SJCRH30 (cell line): ENCODE results near the gene KLHL1. TPM values are rescaled to one million over a fixed set of nuclear protein-coding genes. Genes with fewer than 3 reads are reported as not detected.
A peak's percentile ranks its signal among the peaks of the same experiment; 100 is the strongest.

ENCODE experiments used
- DNase-seq, 2 experiments: peaks; one replicate each; pipeline ENCODE4 v3.0.0-alpha.2; 2015 to 2020
- H3K27ac ChIP-seq: fragments of 250-450 bp; sonication (Bioruptor Pico); 2 replicates; pipeline ENCODE4 v1.5.1; 2020; ENCODE audit warnings: mild to moderate bottlenecking, moderate library complexity
- H3K27me3 ChIP-seq: fragments of 250-450 bp; sonication (Bioruptor Pico); 2 replicates; pipeline ENCODE4 v1.5.1; 2020; ENCODE audit warnings: mild to moderate bottlenecking, moderate library complexity
- H3K36me3 ChIP-seq: fragments of 250-450 bp; sonication (Bioruptor Pico); 2 replicates; pipeline ENCODE4 v1.5.1; 2020; ENCODE audit warnings: mild to moderate bottlenecking, moderate library complexity
- H3K4me1 ChIP-seq: fragments of 250-450 bp; sonication (Bioruptor Pico); 2 replicates; pipeline ENCODE4 v1.5.1; 2020; ENCODE audit warnings: mild to moderate bottlenecking, moderate library complexity
- H3K4me3 ChIP-seq: fragments of 250-450 bp; sonication (Bioruptor Pico); 2 replicates; pipeline ENCODE4 v1.5.1; 2020; ENCODE audit warnings: mild to moderate bottlenecking, moderate library complexity
- H3K9me3 ChIP-seq: fragments of 250-450 bp; sonication (Bioruptor Pico); replicated peaks from 2 replicates; pipeline ENCODE4 v1.5.1; 2020; ENCODE audit warnings: mild to moderate bottlenecking, moderate library complexity
- total RNA-seq: library from RNA; depleted of rRNA; stranded (reverse); fragments of >200 nt; shearing (Covaris generic); gene quantifications from 2 replicates; pipeline ENCODE4 v1.2.3, GENCODE V29; 2014

The KLHL1 gene
- total RNA-seq, 1 experiment from 2014 or later: not detected

GRCh38 chr13:69956349-69956748 lies 151.9 kb downstream of the KLHL1 start:
- no peak for DNase-seq
- Histone ChIP-seq H3K27ac (no peak overlapping the region), H3K4me3 (no peak overlapping the region), H3K4me1 (no peaks in the 10 kb centered on the region), H3K9me3 (no peaks in the 10 kb centered on the region), H3K27me3 (no peaks in the 10 kb centered on the region), H3K36me3 (no peaks in the 10 kb centered on the region)

- Histone ChIP-seq H3K27me3 (no peaks in the 10 kb centered on the region), H3K4me1 (no peaks in the 10 kb centered on the region), H3K4me3 (no peak overlapping the region), H3K9me3 (no peaks in the 10 kb centered on the region), H3K36me3 (no peaks in the 10 kb centered on the region), H3K27ac (no peak overlapping the region)
- no peak for DNase-seq
Measured at GRCh38 chr13:69955271-69955670, 153.0 kb downstream of the KLHL1 start.

- no peak overlapping the region for H3K4me3 ChIP-seq
- no peak for DNase-seq
Measured at GRCh38 chr13:69951412-69951811, 156.8 kb downstream of the KLHL1 start.

GRCh38 chr13:69950160-69950559 lies 158.1 kb downstream of the KLHL1 start:
- H3K27me3 ChIP-seq: no peaks in the 10 kb centered on the region
- H3K9me3 ChIP-seq: no peaks in the 10 kb centered on the region
- no peak overlapping the region for H3K27ac ChIP-seq
- no peak for DNase-seq
- no peaks in the 10 kb centered on the region for H3K4me1 ChIP-seq
- H3K36me3 ChIP-seq: no peaks in the 10 kb centered on the region
- no peak overlapping the region for H3K4me3 ChIP-seq

More at GRCh38 chr13:69951412-69951811, 156.8 kb downstream of the KLHL1 start:
- H3K27me3 ChIP-seq: no peaks in the 10 kb centered on the region
- no peaks in the 10 kb centered on the region for H3K36me3 ChIP-seq
- no peaks in the 10 kb centered on the region for H3K9me3 ChIP-seq
- H3K27ac ChIP-seq: no peak overlapping the region
- no peaks in the 10 kb centered on the region for H3K4me1 ChIP-seq

DNA sequence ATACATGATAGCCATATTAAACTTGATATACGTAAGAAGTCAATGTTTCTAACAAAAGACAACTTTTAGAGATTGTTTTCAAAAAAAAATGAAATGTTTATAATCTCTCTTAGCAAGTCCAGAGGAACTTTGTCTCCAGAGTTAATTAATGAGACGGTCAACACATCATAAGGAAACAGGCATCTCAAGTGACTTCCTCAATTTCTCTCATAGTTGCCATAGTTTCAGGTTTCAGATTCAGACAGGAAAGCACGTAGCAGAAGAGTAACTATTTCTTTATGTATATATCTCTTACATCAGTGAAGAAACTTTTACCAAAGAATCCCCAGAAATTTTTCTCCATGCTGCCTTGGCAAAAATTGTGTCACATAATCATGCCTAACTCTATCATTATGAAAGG lies 160.2 kb downstream of the KLHL1 start:
- Histone ChIP-seq H3K4me1 (no peaks in the 10 kb centered on the region), H3K27ac (no peak overlapping the region), H3K9me3 (no peaks in the 10 kb centered on the region), H3K36me3 (no peaks in the 10 kb centered on the region), H3K27me3 (no peaks in the 10 kb centered on the region), H3K4me3 (no peak overlapping the region)
- no peak for DNase-seq

GRCh38 chr13:69947582-69947981 lies 160.7 kb downstream of the KLHL1 start:
- Histone ChIP-seq H3K27ac (no peak overlapping the region), H3K4me1 (no peaks in the 10 kb centered on the region)

DNA sequence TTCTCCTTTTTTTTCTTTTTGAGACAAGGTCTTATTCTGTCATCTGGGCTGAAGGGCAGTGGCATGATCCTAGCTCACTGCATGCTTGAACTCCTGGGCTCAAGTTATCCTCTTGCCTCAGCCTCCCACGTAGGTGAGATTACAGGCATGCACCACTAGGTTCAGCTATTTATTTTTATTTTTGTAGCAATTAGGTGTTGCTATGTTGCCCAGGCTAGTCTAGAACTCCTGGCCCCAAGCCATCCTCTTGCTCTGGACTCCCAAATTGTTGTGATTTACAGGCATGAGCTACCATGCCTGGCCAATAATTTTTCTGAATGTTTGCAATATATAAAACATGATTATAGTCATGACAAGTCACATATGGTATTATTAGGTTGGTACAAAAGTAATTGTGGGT lies 161.7 kb downstream of the KLHL1 start:
- H3K27me3 ChIP-seq: no peaks in the 10 kb centered on the region
- DNase-seq: no peak
- no peaks in the 10 kb centered on the region for H3K9me3 ChIP-seq
- no peaks in the 10 kb centered on the region for H3K4me1 ChIP-seq
- H3K4me3 ChIP-seq: no peak overlapping the region
- H3K36me3 ChIP-seq: no peaks in the 10 kb centered on the region
- H3K27ac ChIP-seq: no peak overlapping the region

More at GRCh38 chr13:69947582-69947981, 160.7 kb downstream of the KLHL1 start:
- Histone ChIP-seq H3K36me3 (no peaks in the 10 kb centered on the region), H3K27me3 (no peaks in the 10 kb centered on the region), H3K9me3 (no peaks in the 10 kb centered on the region), H3K4me3 (no peak overlapping the region)
- no peak for DNase-seq

GRCh38 chr13:69935043-69935442 lies 173.2 kb downstream of the KLHL1 start:
- Histone ChIP-seq H3K27ac (no peak overlapping the region), H3K4me3 (no peak overlapping the region), H3K9me3 (no peaks in the 10 kb centered on the region), H3K4me1 (no peaks in the 10 kb centered on the region), H3K27me3 (no peaks in the 10 kb centered on the region), H3K36me3 (no peaks in the 10 kb centered on the region)
- peak in 1 of 2 experiments; percentile 20 for DNase-seq

DNA sequence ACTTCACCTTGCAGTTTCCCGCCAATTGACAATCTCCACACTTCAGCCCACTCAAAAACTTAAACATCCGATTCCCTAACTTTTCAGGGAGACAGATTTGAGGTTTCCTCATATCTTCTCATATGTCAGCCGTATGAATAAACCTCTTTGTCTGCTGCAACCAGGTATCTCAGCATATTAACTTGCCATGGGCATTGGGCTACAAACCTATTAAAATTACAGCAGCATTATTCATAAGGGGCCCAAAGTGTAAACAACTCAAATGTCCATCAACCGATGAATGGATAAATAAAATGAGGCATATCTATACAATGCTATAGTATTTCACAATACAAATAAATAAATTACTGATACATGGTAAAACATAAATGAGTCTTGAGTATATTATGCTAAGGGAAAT lies 180.0 kb downstream of the KLHL1 start:
- Histone ChIP-seq H3K4me1 (no peaks in the 10 kb centered on the region), H3K9me3 (no peaks in the 10 kb centered on the region), H3K36me3 (no peaks in the 10 kb centered on the region), H3K27me3 (no peaks in the 10 kb centered on the region), H3K4me3 (no peak overlapping the region), H3K27ac (no peak overlapping the region)
- DNase-seq: no peak

DNA sequence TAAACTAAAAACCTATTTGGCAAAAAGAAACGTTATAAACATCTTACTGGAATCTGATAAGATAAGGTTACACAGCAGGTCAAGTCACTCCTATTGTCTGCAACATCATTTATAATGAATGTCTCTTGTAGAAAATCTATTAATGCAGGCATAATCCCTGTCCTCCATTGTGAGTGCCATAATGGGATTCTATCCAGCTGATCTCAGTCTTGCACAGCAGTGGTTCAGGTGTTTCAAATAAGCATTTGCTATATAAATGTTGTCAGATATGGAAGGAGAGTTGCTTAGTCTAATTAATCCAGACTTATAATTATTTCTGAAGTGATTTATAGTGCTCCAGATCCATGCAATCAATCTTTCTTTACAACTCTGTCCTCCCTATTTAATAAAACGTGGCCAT lies 187.1 kb downstream of the KLHL1 start:
- no peaks in the 10 kb centered on the region for H3K27me3 ChIP-seq
- H3K36me3 ChIP-seq: no peaks in the 10 kb centered on the region
- no peak overlapping the region for H3K4me3 ChIP-seq
- no peak overlapping the region for H3K27ac ChIP-seq
- no peaks in the 10 kb centered on the region for H3K4me1 ChIP-seq
- no peak for DNase-seq
- no peaks in the 10 kb centered on the region for H3K9me3 ChIP-seq

GRCh38 chr13:69912630-69913029 lies 195.6 kb downstream of the KLHL1 start:
- H3K27me3 ChIP-seq: no peaks in the 10 kb centered on the region
- H3K4me3 ChIP-seq: no peak overlapping the region
- no peak overlapping the region for H3K27ac ChIP-seq
- DNase-seq: peak in 1 of 2 experiments; percentile 13
- H3K4me1 ChIP-seq: no peaks in the 10 kb centered on the region
- H3K36me3 ChIP-seq: no peaks in the 10 kb centered on the region
- no peaks in the 10 kb centered on the region for H3K9me3 ChIP-seq

GRCh38 chr13:69910800-69911199 lies 197.5 kb downstream of the KLHL1 start:
- no peaks in the 10 kb centered on the region for H3K36me3 ChIP-seq
- no peaks in the 10 kb centered on the region for H3K27me3 ChIP-seq
- no peaks in the 10 kb centered on the region for H3K4me1 ChIP-seq
- no peak for DNase-seq
- H3K27ac ChIP-seq: no peak overlapping the region
- no peak overlapping the region for H3K4me3 ChIP-seq
- H3K9me3 ChIP-seq: no peaks in the 10 kb centered on the region

DNA sequence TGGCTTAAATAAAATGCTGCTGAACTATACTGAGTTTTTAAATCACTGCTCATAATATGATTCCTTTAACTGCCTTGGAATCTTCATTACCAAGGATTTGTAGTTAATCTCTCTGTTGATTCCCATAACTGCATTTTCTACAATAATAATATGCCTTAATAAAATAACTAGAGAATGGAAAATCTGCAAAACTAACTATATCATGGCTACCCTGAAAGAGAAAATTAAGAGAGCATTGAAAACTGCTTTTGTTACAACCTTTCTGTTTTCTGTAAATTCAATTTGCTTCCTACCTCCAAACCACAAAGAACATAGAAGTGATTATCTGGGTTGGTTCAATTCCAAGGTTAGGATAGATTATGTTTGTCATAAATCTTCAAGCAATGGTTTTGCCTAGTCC lies 203.5 kb downstream of the KLHL1 start:
- peak in 1 of 2 experiments; percentile 19 for DNase-seq

DNA sequence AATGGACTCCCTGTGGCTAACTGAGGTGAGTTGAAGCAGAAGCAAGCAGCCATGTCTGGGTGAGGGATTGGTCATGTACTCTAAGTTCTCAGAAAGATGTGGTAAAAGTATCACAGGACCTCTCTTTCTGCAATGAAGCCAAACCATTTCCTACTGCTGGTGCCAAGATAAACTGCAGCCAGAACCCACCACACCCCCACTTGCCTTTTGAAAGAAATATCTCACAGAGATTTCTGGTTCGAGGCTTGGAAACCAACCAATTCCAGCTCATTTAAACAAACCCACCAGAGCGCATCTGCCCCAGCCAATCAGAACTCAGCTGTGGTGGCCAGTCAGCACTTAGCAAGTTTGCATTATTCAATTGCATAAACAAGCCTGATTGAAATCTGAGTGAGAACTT lies 205.2 kb downstream of the KLHL1 start:
- no peak overlapping the region for H3K27ac ChIP-seq
- H3K4me1 ChIP-seq: peaks cover 6% of the 10 kb centered on the region; the same call in 1 of the 2 replicates
- H3K36me3 ChIP-seq: no peaks in the 10 kb centered on the region
- no peak overlapping the region for H3K4me3 ChIP-seq
- no peaks in the 10 kb centered on the region for H3K9me3 ChIP-seq
- no peaks in the 10 kb centered on the region for H3K27me3 ChIP-seq
- peak; percentile 7 to 28 for DNase-seq

More for the DNA sequence above, 203.5 kb downstream of the KLHL1 start:
- H3K4me3 ChIP-seq: no peak overlapping the region
- no peaks in the 10 kb centered on the region for H3K27me3 ChIP-seq
- H3K9me3 ChIP-seq: no peaks in the 10 kb centered on the region
- no peaks in the 10 kb centered on the region for H3K36me3 ChIP-seq
- peaks cover 6% of the 10 kb centered on the region; the same call in 1 of the 2 replicates for H3K4me1 ChIP-seq
- H3K27ac ChIP-seq: no peak overlapping the region

DNA sequence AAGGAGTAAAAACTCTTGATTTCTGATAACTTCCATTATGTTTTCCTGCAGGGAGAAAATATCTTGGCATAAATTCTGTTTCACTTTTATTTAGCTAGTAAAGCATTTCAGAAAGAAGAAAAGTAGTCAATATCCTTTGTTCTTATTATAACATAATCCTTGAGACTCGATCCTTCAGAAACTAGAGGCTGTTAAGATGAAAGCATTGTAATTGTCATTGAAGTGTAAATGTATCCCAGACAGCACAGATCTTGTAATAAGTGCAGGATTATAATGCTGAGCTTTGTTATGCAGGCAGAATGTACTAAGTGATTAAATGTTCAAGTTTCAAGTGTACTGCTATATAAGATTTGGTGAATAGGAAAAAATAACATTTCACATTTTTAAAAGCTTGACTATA lies 225.8 kb downstream of the KLHL1 start:
- H3K9me3 ChIP-seq: no peaks in the 10 kb centered on the region
- no peaks in the 10 kb centered on the region for H3K27me3 ChIP-seq
- H3K4me1 ChIP-seq: no peaks in the 10 kb centered on the region
- H3K36me3 ChIP-seq: no peaks in the 10 kb centered on the region
- H3K4me3 ChIP-seq: no peak overlapping the region
- no peak overlapping the region for H3K27ac ChIP-seq
- DNase-seq: no peak

- Histone ChIP-seq H3K27me3 (no peaks in the 10 kb centered on the region), H3K4me1 (no peaks in the 10 kb centered on the region), H3K27ac (no peak overlapping the region), H3K36me3 (no peaks in the 10 kb centered on the region), H3K4me3 (no peak overlapping the region), H3K9me3 (no peaks in the 10 kb centered on the region)
- no peak for DNase-seq
Measured at GRCh38 chr13:69879936-69880335, 228.3 kb downstream of the KLHL1 start.
